ENCODE measurements around the gene GALK1. TPM values are rescaled to one million over a fixed set of nuclear protein-coding genes. Genes with fewer than 3 reads are reported as not detected.
"Not testable (repeated sequence)": the region's sequence is repeated elsewhere in the genome, so short reads cannot be mapped to it uniquely, and the experiment has no call there.

GALK1 gene
- total RNA-seq, 1 experiment from 2014 or later, result 35.8 TPM

GRCh38 chr17:75778861-75779249 lies 13.9 kb upstream of the GALK1 start:
- DNase-seq (ENCODE audit: low read depth, low spot score), result no peak
- in situ Hi-C loops (cut with HindIII; ENCODE audit: low pct_unique_long_range_greater_than_20kb, low sequenced_read_pairs), result no loop called here

GRCh38 chr17:75778066-75778860 lies 13.3 kb upstream of the GALK1 start:
- Histone ChIP-seq H3K27ac (ENCODE audit: low read length) (peak overlapping the region; percentile 92), H3K4me1 (ENCODE audit: control insufficient read depth, insufficient read depth, low read length) (peaks cover 30% of the 10 kb centered on the region), H3K4me3 (ENCODE audit: low read depth in 2 of 2, low read length in 2 of 2) (peak overlapping the region; percentile 94 to 95), H3K36me3 (ENCODE audit: control insufficient read depth, insufficient read depth, low read length) (peaks cover 28% of the 10 kb centered on the region)
- H3K27me3 ChIP-seq (ENCODE audit: control insufficient read depth, insufficient read depth, low read length); DNase-seq (ENCODE audit: low read depth, low spot score); in situ Hi-C loops (cut with HindIII; ENCODE audit: low pct_unique_long_range_greater_than_20kb, low sequenced_read_pairs); H3K9me3 ChIP-seq (ENCODE audit: control insufficient read depth, insufficient read depth, low read depth, low read length); ATAC-seq; intact Hi-C loops (cut with micrococcal nuclease; ENCODE audit: unreplicated experiment): not testable (repeated sequence)
- ChIA-PET POLR2A (interaction anchor here (0.6 to 0.9 kb wide), 2 partner anchors 31 to 77 kb away, joined by 3 read pairs; partner anchors contain the start of gene WBP2), CTCF (interaction anchor here (0.6 kb wide), 1 partner anchor 80 kb away, joined by 7 read pairs; no protein-coding TSS in a partner anchor)
- BruUV-seq (replicated peaks), result TSS peak; percentile 87
- TF ChIP-seq POLR2AphosphoS5 (IDR thresholded peaks at IDR 0.05; ENCODE audit: low read depth, low read length), result 0 out of 2 replicates have a peak, but pooled peaks have one; percentile 21

More at GRCh38 chr17:75778861-75779249, 13.9 kb upstream of the GALK1 start:
- ChIA-PET POLR2A (no interaction called here), CTCF (no interaction called here)
- Histone ChIP-seq H3K27ac (ENCODE audit: low read length) (peak overlapping the region; percentile 92), H3K36me3 (ENCODE audit: control insufficient read depth, insufficient read depth, low read length) (peaks cover 28% of the 10 kb centered on the region), H3K4me1 (ENCODE audit: control insufficient read depth, insufficient read depth, low read length) (peaks cover 36% of the 10 kb centered on the region), H3K4me3 (ENCODE audit: low read depth in 2 of 2, low read length in 2 of 2) (peak overlapping the region; percentile 94 to 95), H3K9me3 (ENCODE audit: control insufficient read depth, insufficient read depth, low read depth, low read length) (no peaks in the 10 kb centered on the region), H3K27me3 (ENCODE audit: control insufficient read depth, insufficient read depth, low read length) (no peaks in the 10 kb centered on the region)
- BruUV-seq (replicated peaks), result no TSS peak
- intact Hi-C loops (cut with micrococcal nuclease; ENCODE audit: unreplicated experiment), result no loop called here
- TF ChIP-seq CTCF (IDR thresholded peaks at IDR 0.05) (peak; percentile 88), SIN3A (IDR thresholded peaks at IDR 0.05; ENCODE audit: borderline replicate concordance, insufficient read depth, low read depth, low read length) (no peak), REST (IDR thresholded peaks at IDR 0.05; ENCODE audit: insufficient read depth in 1 of 2, low read depth in 2 of 2, low read length in 1 of 2) (no peak), TCF7L2 (IDR thresholded peaks at IDR 0.05; ENCODE audit: low read depth, low read length) (no peak), POLR2AphosphoS5 (IDR thresholded peaks at IDR 0.05; ENCODE audit: low read depth, low read length) (no peak)
- peak; percentile 8 for ATAC-seq

All from Panc1 (cell line).